MM.1S (cell line): Measurements from ENCODE around the gene OTOS.

ENCODE experiments used
- DNase-seq: peaks from one replicate; pipeline ENCODE4 v3.0.0-alpha.2; 2015
- H2AFZ ChIP-seq: fragments of 300-600 bp; sonication (generic); 2 replicates; pipeline ENCODE4 v1.6.0; 2016; ENCODE audit warnings: antibody characterized with exemption, low read length
- H3F3A ChIP-seq: fragments of 300-600 bp; sonication (generic); 2 replicates; pipeline ENCODE4 v1.6.1; 2016; ENCODE audit warnings: mild to moderate bottlenecking, antibody characterized with exemption, low read length, moderate library complexity, mixed read lengths; ENCODE audit not compliant: insufficient read depth
- H3K27ac ChIP-seq: fragments of 300-600 bp; sonication (generic); 2 replicates; pipeline ENCODE4 v1.5.1; 2016; ENCODE audit warnings: mild to moderate bottlenecking, low read length
- H3K27me3 ChIP-seq: fragments of 300-600 bp; sonication (generic); replicated peaks from 2 replicates; pipeline ENCODE4 v1.6.0; 2016; ENCODE audit warnings: low read length; ENCODE audit not compliant: insufficient read depth
- H3K36me3 ChIP-seq: fragments of 300-600 bp; sonication (generic); replicated peaks from 2 replicates; pipeline ENCODE4 v1.6.1; 2016; ENCODE audit warnings: mild to moderate bottlenecking, low read length, mixed read lengths; ENCODE audit not compliant: insufficient read depth
- H3K4me1 ChIP-seq: fragments of 300-600 bp; sonication (generic); 2 replicates; pipeline ENCODE4 v1.6.1; 2016; ENCODE audit warnings: low read length, mixed read lengths
- H3K4me2 ChIP-seq: fragments of 300-600 bp; sonication (generic); 2 replicates; pipeline ENCODE4 v1.6.0; 2016; ENCODE audit warnings: low read depth, low read length
- H3K4me3 ChIP-seq: fragments of 300-600 bp; sonication (generic); 2 replicates; pipeline ENCODE4 v1.5.1; 2016; ENCODE audit warnings: low read length, mixed read lengths
- H3K79me2 ChIP-seq: fragments of 300-600 bp; sonication (generic); 2 replicates; pipeline ENCODE4 v1.6.1; 2016; ENCODE audit warnings: mixed run types, low read length, mixed read lengths
- H3K9ac ChIP-seq: fragments of 300-600 bp; sonication (generic); 2 replicates; pipeline ENCODE4 v1.6.1; 2016; ENCODE audit warnings: low read length, mixed read lengths
- H3K9me2 ChIP-seq: fragments of 300-600 bp; sonication (generic); replicated peaks from 2 replicates; pipeline ENCODE4 v1.6.1; 2016; ENCODE audit warnings: mild to moderate bottlenecking, low read length, mixed read lengths; ENCODE audit not compliant: insufficient read depth
- H3K9me3 ChIP-seq: fragments of 300-600 bp; sonication (generic); replicated peaks from 2 replicates; pipeline ENCODE4 v1.6.1; 2016; ENCODE audit warnings: mild to moderate bottlenecking, low read length, mixed read lengths; ENCODE audit not compliant: insufficient read depth
- H4K20me1 ChIP-seq: fragments of 300-600 bp; sonication (generic); 2 replicates; pipeline ENCODE4 v1.6.1; 2016; ENCODE audit warnings: mild to moderate bottlenecking, low read length, moderate library complexity, mixed read lengths; ENCODE audit not compliant: insufficient read depth
- CTCF ChIP-seq: fragments of 300-600 bp; sonication (generic); IDR thresholded peaks from 2 replicates; pipeline ENCODE4 v1.5.1; 2016; ENCODE audit warnings: antibody characterized with exemption, low read length, mixed read lengths
- EZH2 ChIP-seq: fragments of 300-600 bp; sonication (generic); optimal IDR thresholded peaks from 2 replicates; pipeline ENCODE3; 2017; ENCODE audit warnings: low read depth, mild to moderate bottlenecking, antibody characterized with exemption, low read length, mixed read lengths
- EZH2phosphoT487 ChIP-seq: fragments of 300-600 bp; sonication (generic); IDR thresholded peaks from 2 replicates; pipeline ENCODE4 v1.6.1; 2018; ENCODE audit warnings: antibody characterized with exemption, low read length

Gene OTOS

GRCh38 chr2:240089306-240089705, 51.2 kb downstream of the OTOS start:
- TF ChIP-seq EZH2, result no peak
- no peak for TF ChIP-seq EZH2phosphoT487
- no peak for TF ChIP-seq CTCF
- Histone ChIP-seq H3K36me3 (no peaks in the 10 kb centered on the region), H3K9me2 (no peaks in the 10 kb centered on the region), H3K4me2 (no peak overlapping the region), H2AFZ (no peak overlapping the region), H4K20me1 (no peaks in the 10 kb centered on the region), H3K9ac (no peak overlapping the region), H3K27ac (no peak overlapping the region), H3F3A (no peaks in the 10 kb centered on the region), H3K9me3 (no peaks in the 10 kb centered on the region), H3K27me3 (no peaks in the 10 kb centered on the region; the same call in 1 of the 2 replicates), H3K4me1 (no peaks in the 10 kb centered on the region), H3K4me3 (no peak overlapping the region), H3K79me2 (no peaks in the 10 kb centered on the region)
- no peak for DNase-seq
